Right lobe of liver (tissue), 6 donors: Measurements from ENCODE around the gene TMEM213. TPM values are rescaled to one million over a fixed set of nuclear protein-coding genes. Genes with fewer than 3 reads are reported as not detected.

Source experiments
- ATAC-seq, 4 donors: fragments of 200-7000 bp; cut with Tn5 transposase; one replicate each; pipeline ENCODE4 v1.9.1; 2020; ENCODE audit warnings: mild to moderate bottlenecking in 4 of 4, moderate library complexity in 4 of 4
- DNase-seq, 3 donors: peaks; one replicate each; pipeline ENCODE4 v3.0.0-alpha.2; 2020
- H3K27ac ChIP-seq, 3 donors: fragments of 200-600 bp; one replicate each; pipeline ENCODE4 v1.8.0; 2022
- H3K27me3 ChIP-seq, 2 donors: fragments of 200-600 bp; one replicate each; pipeline ENCODE4 v1.8.0; 2022
- H3K36me3 ChIP-seq, 4 donors: fragments of 200-600 bp; sonication (generic) in 1 of 4; one replicate each; pipeline versions ENCODE4 v1.5.1 to v1.8.0; 2017 to 2022; ENCODE audit warnings: control low read depth in 1 of 4
- H3K4me1 ChIP-seq, 4 donors: fragments of 200-600 bp; sonication (generic) in 1 of 4; one replicate each; pipeline versions ENCODE4 v1.5.1 to v1.8.0; 2017 to 2022; ENCODE audit warnings: control low read depth in 1 of 4
- H3K4me3 ChIP-seq, 3 donors: fragments of 200-600 bp; one replicate each; pipeline ENCODE4 v1.8.0; 2022
- H3K9me3 ChIP-seq, 4 donors: fragments of 200-600 bp; sonication (generic) in 1 of 4; one replicate each; pipeline versions ENCODE4 v1.5.1 to v1.8.0; 2017 to 2022; ENCODE audit warnings: control low read depth in 1 of 4
- CTCF ChIP-seq, 4 donors: fragments of 200-600 bp in 3 of 4; fragments of 450-650 bp in 1 of 4; IDR thresholded peaks; one replicate each; pipeline versions ENCODE4 v1.5.1 to v1.8.0; 2016 to 2022; ENCODE audit warnings: antibody characterized with exemption in 4 of 4, mild to moderate bottlenecking in 2 of 4
- POLR2A ChIP-seq: fragments of 450-650 bp; IDR thresholded peaks from one replicate; pipeline ENCODE4 v1.6.1; 2017; ENCODE audit warnings: antibody characterized with exemption, mild to moderate bottlenecking
- WGBS: methylation state at CpG from one replicate; pipeline ENCODE4 v1.1.6; 2018; ENCODE audit warnings: low coverage, low lambda C conversion rate; ENCODE audit not compliant: insufficient coverage; ENCODE audit errors: missing lambda C conversion rate; 5-methylcytosine and 5-hydroxymethylcytosine counted together
- intact Hi-C, 2 donors: fragments of 100-400 bp; cut with DNase I; formaldehyde crosslinking; loops; one replicate each; pipeline versions ENCODE4 v1.11.2 to v1.14.1; 2022
- total RNA-seq, 6 experiments: library from RNA; depleted of rRNA in 2 of 6; stranded (reverse); fragments of >200 nt in 2 of 6; fragmentation: NEBNext Ultra II Directional in 3 of 6; extraction: Animal tissue kit (Norgen Biotek cat#: 25700) in 3 of 6; gene quantifications; one replicate each; pipeline versions ENCODE4 v1.1.0 to v1.2.4, GENCODE V29; 2016 to 2023
- donor health status: DM: no; HTN: yes; CAD: no.
- donor health status: DM: no; HTN: no; CAD: no.
- donor health status: DM: no; HTN: no; CAD: no.
- donor health status: DM: no; HTN: yes; CAD: no.
- donor health status: DM: no; HTN: yes; CAD: no.

TMEM213 gene
- total RNA-seq, 6 experiments from 2014 or later: not detected

- H3K27ac ChIP-seq: no peak overlapping the region
- peaks cover 0 to 7% (median 0%) of the 10 kb centered on the region in 4 donors for H3K4me1 ChIP-seq
- DNase-seq (no peak), ATAC-seq (no peak)
- TF ChIP-seq POLR2A (no peak), CTCF (IDR thresholded peaks at IDR 0.05) (no peak)
- H3K4me3 ChIP-seq: no peak overlapping the region
- no peaks in the 10 kb centered on the region for H3K27me3 ChIP-seq
- WGBS: 71% methylated on average over 4 of the region's 4 CpGs
- no peaks in the 10 kb centered on the region for H3K9me3 ChIP-seq
- intact Hi-C loops: no loop called here
- H3K36me3 ChIP-seq: no peaks in the 10 kb centered on the region
These were observed 41.8 kb upstream of the TMEM213 start for GRCh38 chr7:138755842-138756590.

GRCh38 chr7:138756591-138757242 lies 41.1 kb upstream of the TMEM213 start:
- Histone ChIP-seq H3K27me3 (no peaks in the 10 kb centered on the region), H3K4me3 (no peak overlapping the region)

GRCh38 chr7:138768241-138768640 lies 29.6 kb upstream of the TMEM213 start:
- no peak for TF ChIP-seq POLR2A
- TF ChIP-seq CTCF (IDR thresholded peaks at IDR 0.05): no peak
- ATAC-seq (no peak), DNase-seq (no peak)
- no CpG with 5 or more reads among the region's 2 CpGs for WGBS
- intact Hi-C loops: no loop called here
- no peak overlapping the region for H3K4me3 ChIP-seq
- no peak overlapping the region for H3K27ac ChIP-seq
- H3K36me3 ChIP-seq: no peaks in the 10 kb centered on the region
- H3K9me3 ChIP-seq: no peaks in the 10 kb centered on the region
- H3K4me1 ChIP-seq: no peaks in the 10 kb centered on the region
- H3K27me3 ChIP-seq: no peaks in the 10 kb centered on the region

More at GRCh38 chr7:138756591-138757242, 41.1 kb upstream of the TMEM213 start:
- no peak overlapping the region for H3K27ac ChIP-seq
- no peaks in the 10 kb centered on the region for H3K36me3 ChIP-seq
- peaks cover 0 to 7% (median 0%) of the 10 kb centered on the region in 4 donors for H3K4me1 ChIP-seq
- ATAC-seq (no peak), DNase-seq (no peak)
- WGBS: 54% methylated on average over 4 of the region's 4 CpGs
- H3K9me3 ChIP-seq: no peaks in the 10 kb centered on the region
- intact Hi-C loops: no loop called here
- no peak for TF ChIP-seq CTCF (IDR thresholded peaks at IDR 0.05)
- TF ChIP-seq POLR2A: no peak

DNA sequence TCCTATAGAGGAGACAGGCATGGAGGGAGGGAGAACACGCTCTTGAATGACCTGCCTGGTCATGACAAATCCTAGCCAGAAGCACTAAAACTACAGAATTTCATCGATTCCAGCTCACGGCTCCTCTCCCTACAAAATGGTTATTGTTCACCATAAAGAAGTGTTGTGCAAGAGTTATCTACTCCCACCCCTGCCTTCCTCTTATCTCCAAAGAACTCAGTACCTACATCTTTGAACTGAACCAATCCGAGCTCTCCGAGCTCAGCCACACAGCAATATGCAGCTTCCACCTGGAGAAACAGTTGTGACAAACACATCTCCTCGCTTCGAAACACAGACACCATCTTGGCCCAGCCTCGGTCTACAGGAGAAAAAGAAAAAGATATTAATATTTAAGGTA lies 26.9 kb upstream of the TMEM213 start:
- Histone ChIP-seq H3K9me3 (no peaks in the 10 kb centered on the region), H3K27ac (no peak overlapping the region), H3K27me3 (no peaks in the 10 kb centered on the region), H3K36me3 (no peaks in the 10 kb centered on the region), H3K4me1 (no peaks in the 10 kb centered on the region), H3K4me3 (no peak overlapping the region)
- no peak for TF ChIP-seq POLR2A
- no peak for TF ChIP-seq CTCF (IDR thresholded peaks at IDR 0.05)
- ATAC-seq: no peak
- intact Hi-C loops: no loop called here
- WGBS: 86% methylated on average over 8 of the region's 8 CpGs
- no peak for DNase-seq
